Activated naive CD4-positive, alpha-beta T cell treated with anti-CD3 and anti-CD28 coated beads, Interleukin-2, amount 50 U/mL, for 16 hours (primary cell): ENCODE measurements around the gene GRAMD1B.
A peak's percentile ranks its signal among the peaks of the same experiment; 100 is the strongest.

Experiments used
- DNase-seq: peaks from one replicate; pipeline ENCODE4 v3.0.0-alpha.2; 2020

Gene GRAMD1B

GRCh38 chr11:123594921-123595320 lies 164.9 kb downstream of the GRAMD1B start:
- no peak for DNase-seq

- DNase-seq, result no peak
These were observed 167.8 kb downstream of the GRAMD1B start for GRCh38 chr11:123597859-123598258.

- no peak for DNase-seq
These were observed 171.1 kb downstream of the GRAMD1B start for GRCh38 chr11:123601136-123601535.

DNA sequence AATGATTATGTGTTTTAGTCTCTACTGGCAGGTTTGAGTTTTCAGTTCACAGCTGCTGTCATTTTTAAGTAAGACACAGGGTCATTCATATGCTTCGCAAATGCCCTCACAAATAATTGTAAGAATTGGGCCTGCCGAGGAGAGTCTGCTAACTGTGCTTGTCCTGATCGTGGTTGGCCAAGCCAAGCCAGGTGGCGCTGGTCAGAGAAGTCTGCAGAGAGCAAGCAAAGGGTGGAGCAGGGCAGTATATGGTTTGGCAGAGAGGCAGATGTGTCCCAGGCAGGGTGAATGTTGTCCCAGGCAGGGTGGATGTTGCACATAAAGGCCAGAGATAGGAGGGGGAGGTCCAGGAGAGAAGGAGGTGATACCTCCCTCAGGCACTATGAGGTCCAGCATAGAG lies 171.7 kb downstream of the GRAMD1B start:
- no peak for DNase-seq

DNA sequence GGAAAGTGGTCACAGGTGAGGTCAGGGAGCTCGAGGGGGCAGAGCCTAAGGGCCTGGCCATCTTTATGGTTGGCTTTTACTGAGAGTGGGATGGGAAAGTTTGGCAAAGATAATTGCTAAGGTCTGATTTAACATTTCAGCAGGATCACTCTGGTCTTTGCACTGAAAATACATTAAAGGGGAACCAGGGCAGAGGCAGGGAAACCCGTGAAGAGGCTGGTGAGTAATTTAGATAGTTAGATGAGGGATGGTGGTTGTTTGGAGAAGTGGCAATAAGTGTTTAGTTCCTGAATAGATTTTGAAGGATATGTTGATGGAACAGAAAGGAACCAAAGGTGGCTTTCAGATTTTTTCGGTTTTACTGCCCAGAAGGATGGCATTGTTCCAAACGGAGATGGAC lies 173.6 kb downstream of the GRAMD1B start:
- no peak for DNase-seq

GRCh38 chr11:123607781-123608180 lies 177.7 kb downstream of the GRAMD1B start:
- DNase-seq, result no peak

- DNase-seq, result no peak
These were observed 178.3 kb downstream of the GRAMD1B start for GRCh38 chr11:123608371-123608770.

DNA sequence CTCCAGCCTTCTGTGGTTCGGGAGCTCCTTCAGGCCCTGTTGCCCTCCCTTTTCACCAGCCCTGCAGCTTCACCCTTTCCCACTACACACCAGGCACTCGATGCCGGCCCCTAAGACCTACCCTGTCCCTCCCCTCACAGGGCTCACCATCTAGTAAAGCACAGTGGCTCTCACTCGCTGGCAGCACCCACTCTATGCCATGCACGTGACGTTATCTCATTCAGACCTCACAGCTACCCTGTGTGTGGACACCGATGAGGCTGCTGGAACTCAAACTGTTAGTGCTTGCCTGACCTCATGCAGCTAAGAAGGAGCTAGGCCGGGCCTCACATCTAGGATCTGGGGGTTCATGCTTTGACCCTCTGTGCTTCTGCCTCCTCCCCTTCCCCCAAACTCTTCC lies 178.9 kb downstream of the GRAMD1B start:
- DNase-seq, result no peak

- no peak for DNase-seq
These were observed 181.6 kb downstream of the GRAMD1B start for GRCh38 chr11:123611698-123612097.

GRCh38 chr11:123616505-123617198 lies 186.6 kb downstream of the GRAMD1B start:
- DNase-seq, result no peak

DNA sequence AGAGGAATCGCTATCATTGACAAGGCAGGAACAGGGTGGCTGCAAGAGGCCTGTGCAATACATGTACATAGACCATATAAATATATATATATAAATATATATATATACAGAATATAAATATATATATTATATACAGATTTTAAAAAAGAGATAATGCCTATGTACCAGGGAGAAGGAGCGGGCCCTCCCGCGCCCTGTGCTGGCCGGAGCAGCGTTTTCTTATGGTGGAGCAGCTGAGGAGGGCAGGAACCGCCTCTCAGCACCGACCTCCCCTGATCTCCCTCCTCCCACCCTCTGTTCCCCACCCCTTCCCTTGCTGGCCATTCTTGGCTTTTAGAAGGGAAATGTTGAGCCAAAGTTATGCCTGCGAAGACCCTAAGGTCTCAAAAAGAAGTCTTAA lies 192.5 kb downstream of the GRAMD1B start:
- no peak for DNase-seq

- DNase-seq, result no peak
These were observed 194.9 kb downstream of the GRAMD1B start for GRCh38 chr11:123624974-123625373.

DNA sequence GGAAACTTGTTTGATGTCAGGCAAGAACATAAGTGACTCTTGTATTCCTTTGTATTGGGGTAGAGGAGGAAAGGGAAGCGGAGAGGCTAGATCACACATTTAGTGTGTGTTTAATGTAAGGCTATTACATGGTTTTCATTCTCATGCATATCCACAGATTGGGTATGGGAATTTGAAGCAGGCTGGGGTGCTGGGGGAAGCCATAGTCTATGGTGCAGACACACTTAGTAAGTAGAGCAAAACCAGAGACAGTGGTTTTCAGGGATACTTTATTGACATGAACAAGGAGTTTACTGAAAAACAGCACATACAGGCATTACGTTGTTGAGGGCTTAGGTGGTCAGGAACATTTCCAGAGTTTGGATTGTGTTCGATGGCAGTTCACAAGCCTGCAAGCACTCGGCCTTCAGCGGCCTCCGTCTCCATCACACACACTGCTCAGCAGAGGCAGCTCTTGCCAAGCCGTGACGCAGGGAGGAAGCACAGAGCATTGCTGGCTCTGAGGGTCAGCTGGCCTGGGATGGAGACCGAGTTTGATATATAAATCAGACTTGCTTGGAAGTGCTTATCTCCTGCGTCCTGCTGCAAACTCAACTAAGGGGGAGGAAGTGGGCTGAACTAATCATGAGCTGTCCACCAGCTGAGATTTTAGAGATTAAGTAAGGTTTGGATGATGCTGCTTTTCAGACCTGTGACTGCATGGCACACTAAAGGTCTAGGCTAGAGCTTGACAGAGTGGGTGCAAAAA lies 199.0 kb downstream of the GRAMD1B start:
- DNase-seq, result no peak

DNA sequence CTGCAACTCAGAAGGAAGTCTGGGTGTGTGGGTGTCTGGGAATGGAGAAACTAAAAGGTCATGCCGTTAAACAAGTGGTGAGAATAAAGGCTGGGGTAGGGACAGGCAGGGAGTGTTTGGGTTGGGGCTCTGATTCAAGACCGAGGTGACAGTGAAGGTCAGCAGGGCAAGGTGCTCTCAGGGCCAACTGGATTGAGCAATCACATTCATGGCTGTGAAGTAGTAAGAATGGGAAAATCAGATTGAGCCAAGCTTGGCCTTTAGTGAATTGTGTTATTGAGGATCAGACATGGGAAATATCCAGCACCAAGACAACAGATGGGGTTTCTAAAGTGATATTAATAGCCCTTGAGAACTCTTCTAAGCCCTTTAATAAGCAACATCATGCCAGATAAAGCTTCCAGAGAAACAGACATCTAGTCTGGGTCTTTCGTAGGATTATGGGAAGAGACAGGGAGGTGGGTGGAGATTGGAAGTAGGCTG lies 200.1 kb downstream of the GRAMD1B start:
- no peak for DNase-seq

DNA sequence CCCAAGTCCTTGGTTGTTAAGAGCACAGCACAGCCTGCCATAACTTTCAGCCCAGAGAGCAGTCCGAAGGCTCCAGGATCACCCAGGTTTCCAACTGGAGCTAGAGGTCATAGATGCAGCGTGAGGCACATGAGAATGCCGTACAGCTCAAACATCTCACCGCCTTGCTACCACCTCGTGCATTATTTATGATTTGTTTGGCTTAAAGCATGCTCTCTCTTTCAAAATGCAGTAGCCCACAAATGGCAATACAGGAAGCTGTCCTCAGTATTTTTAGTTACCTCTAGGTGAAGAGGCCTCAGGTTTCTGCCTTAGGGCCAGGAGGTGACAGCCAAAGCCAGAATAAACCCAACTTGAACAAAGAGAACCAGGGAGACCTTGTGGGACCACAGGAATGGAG lies 210.0 kb downstream of the GRAMD1B start:
- DNase-seq, result no peak

- peak; percentile 51 for DNase-seq
These were observed 210.8 kb downstream of the GRAMD1B start for GRCh38 chr11:123640677-123641494.

DNA sequence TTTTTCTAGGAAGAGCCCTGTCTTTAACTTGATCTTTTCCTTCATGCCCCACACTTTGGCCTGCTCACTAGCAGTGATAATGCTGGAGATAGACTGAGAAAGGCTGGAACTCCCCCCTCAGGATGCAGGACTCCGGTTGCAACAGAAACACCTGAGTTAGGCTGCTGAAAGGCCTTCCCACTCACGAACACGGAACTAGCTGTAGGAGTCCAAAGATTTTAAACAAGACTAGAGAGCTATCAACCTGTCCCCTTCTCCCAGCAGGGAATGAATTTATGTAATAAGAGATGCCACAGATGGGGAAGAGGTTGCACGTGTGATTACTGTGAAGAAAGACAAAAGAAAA lies 211.4 kb downstream of the GRAMD1B start:
- DNase-seq, result no peak

GRCh38 chr11:123642435-123642834 lies 212.4 kb downstream of the GRAMD1B start:
- DNase-seq, result no peak

GRCh38 chr11:123645286-123645975 lies 215.4 kb downstream of the GRAMD1B start:
- no peak for DNase-seq

DNA sequence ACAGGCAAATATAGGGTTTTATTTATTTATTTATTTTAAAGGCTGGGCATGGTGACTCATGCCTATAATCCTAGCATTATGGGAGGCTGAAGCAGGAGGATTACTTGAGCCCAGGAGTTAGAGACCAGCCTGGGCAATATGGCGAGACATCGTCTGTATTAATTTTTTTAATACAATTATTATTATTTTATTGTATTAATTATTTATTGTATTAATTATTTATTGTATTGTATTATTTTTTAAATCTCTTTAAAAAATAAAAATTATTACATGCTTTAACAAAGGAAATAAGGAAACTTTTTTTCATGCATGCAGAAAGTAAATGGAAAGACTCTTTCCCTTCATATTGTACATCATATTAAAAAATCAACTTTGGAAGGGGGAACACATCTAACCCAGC lies 220.8 kb downstream of the GRAMD1B start:
- DNase-seq, result no peak

DNA sequence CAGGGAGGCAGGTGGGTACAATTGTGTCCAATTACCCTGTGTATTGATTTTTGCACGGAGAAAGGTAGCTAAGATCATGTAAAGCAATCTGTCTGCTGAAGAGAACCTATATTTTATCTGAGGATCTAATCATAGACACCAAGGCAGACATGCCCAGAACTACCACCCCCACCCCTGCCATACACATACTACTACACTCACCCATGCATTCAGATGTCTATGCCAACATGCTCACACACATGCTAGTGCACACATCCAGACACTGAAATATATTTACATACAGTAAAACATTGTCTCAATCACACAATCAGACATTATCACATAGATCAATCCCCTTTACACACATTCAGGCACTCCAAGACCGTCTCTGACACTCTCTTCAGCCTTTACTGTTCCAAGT lies 222.5 kb downstream of the GRAMD1B start:
- no peak for DNase-seq

GRCh38 chr11:123653483-123653826 lies 223.4 kb downstream of the GRAMD1B start:
- DNase-seq, result no peak
